SU-DHL-6 (cell line): ENCODE data around the gene BCAS3.

ENCODE experiments used
- EZH2phosphoT487 ChIP-seq: fragments of 200-600 bp; sonication (generic), shearing (Covaris generic); conservative IDR thresholded peaks from 2 replicates; pipeline ENCODE4 v1.6.1; 2018; ENCODE audit warnings: mild to moderate bottlenecking, antibody characterized with exemption, low read length, moderate library complexity, mixed read lengths
- TF ChIP-seq, protein P1 (sequence below): fragments of 200-600 bp; sonication (generic); IDR thresholded peaks from one replicate; pipeline ENCODE4 v1.5.1; 2017; ENCODE audit warnings: antibody characterized with exemption, mild to moderate bottlenecking, low read length, moderate library complexity; ENCODE audit not compliant: insufficient read depth, poor library complexity, severe bottlenecking

DNA sequence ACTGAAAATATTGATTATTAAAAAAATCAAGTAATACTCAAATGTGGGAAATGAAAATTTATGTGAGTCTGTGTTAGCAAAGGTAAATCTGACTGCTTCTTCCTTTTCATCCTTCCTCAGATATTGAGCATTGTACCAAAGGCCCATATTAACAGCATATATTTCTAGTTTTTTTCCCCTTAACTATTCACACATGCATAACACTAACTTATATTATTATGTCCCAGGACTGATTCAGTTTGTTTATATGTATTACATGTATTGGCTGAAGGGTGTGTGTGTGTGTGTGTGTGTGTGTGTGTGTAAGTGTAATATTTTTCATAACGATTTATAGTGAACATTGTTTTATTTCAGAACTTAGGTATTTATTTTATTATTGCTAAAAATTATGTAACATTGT is 74.2 kb downstream of the BCAS3 start:
- TF ChIP-seq, protein P1, sequence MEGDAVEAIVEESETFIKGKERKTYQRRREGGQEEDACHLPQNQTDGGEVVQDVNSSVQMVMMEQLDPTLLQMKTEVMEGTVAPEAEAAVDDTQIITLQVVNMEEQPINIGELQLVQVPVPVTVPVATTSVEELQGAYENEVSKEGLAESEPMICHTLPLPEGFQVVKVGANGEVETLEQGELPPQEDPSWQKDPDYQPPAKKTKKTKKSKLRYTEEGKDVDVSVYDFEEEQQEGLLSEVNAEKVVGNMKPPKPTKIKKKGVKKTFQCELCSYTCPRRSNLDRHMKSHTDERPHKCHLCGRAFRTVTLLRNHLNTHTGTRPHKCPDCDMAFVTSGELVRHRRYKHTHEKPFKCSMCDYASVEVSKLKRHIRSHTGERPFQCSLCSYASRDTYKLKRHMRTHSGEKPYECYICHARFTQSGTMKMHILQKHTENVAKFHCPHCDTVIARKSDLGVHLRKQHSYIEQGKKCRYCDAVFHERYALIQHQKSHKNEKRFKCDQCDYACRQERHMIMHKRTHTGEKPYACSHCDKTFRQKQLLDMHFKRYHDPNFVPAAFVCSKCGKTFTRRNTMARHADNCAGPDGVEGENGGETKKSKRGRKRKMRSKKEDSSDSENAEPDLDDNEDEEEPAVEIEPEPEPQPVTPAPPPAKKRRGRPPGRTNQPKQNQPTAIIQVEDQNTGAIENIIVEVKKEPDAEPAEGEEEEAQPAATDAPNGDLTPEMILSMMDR = no peak
- no peak for TF ChIP-seq EZH2phosphoT487
